Subcutaneous adipose tissue (tissue), 4 donors: ENCODE data around the gene EPHB3. TPM values are rescaled to one million over a fixed set of nuclear protein-coding genes. Genes with fewer than 3 reads are reported as not detected.

Experiments used
- total RNA-seq, 4 donors: library from RNA; depleted of rRNA; stranded (reverse); fragments of >200 nt; gene quantifications; one replicate each; pipeline ENCODE4 v1.1.0, GENCODE V29; 2016
- TF ChIP-seq, protein P1 (sequence below): fragments of 450-650 bp; IDR thresholded peaks from one replicate; pipeline ENCODE4 v1.5.1; 2016; ENCODE audit warnings: low read depth, mild to moderate bottlenecking, control low read depth, antibody characterized with exemption, moderate library complexity

EPHB3 gene
- total RNA-seq, 4 donors from 2014 or later, result 0.17 to 0.22 TPM; not detected in 2

DNA sequence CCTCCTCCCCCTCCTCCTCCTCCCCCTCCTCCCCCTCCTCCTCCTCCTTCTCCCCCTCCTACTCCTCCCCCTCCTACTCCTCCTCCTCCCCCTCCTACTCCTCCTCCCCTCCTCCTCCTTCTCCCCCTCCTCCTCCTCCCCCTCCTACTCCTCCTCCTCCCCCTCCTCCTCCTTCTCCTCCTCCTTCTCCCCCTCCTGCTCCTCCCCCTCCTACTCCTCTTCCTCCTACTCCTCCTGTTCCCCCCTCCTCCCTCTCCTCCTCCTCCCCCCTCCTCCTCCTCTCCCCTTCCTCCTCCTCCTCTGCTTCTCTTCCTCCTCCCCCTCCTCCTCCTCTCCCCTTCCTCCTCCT is 17.1 kb upstream of the EPHB3 start:
- TF ChIP-seq, protein P1, sequence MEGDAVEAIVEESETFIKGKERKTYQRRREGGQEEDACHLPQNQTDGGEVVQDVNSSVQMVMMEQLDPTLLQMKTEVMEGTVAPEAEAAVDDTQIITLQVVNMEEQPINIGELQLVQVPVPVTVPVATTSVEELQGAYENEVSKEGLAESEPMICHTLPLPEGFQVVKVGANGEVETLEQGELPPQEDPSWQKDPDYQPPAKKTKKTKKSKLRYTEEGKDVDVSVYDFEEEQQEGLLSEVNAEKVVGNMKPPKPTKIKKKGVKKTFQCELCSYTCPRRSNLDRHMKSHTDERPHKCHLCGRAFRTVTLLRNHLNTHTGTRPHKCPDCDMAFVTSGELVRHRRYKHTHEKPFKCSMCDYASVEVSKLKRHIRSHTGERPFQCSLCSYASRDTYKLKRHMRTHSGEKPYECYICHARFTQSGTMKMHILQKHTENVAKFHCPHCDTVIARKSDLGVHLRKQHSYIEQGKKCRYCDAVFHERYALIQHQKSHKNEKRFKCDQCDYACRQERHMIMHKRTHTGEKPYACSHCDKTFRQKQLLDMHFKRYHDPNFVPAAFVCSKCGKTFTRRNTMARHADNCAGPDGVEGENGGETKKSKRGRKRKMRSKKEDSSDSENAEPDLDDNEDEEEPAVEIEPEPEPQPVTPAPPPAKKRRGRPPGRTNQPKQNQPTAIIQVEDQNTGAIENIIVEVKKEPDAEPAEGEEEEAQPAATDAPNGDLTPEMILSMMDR, result no peak

DNA sequence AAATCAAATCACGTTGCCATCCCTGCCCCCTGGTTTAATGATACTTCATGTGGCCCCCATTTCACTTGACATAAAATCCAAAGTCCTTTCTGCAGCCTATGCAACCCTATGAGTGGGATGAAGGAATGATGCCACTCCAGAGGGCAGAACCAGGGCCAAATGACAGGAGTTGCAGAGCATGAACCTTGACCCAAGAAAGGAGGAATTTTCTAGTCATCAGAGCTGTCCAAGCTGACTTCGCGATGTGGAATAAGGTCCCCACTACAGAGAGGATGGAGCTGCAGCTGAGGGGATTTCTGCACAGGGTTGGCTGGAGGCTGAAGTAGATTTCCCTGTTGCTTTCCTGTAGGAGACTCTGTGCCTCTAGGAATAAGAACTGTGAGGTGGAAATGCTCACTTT is 15.8 kb upstream of the EPHB3 start:
- TF ChIP-seq, protein P1, result no peak

DNA sequence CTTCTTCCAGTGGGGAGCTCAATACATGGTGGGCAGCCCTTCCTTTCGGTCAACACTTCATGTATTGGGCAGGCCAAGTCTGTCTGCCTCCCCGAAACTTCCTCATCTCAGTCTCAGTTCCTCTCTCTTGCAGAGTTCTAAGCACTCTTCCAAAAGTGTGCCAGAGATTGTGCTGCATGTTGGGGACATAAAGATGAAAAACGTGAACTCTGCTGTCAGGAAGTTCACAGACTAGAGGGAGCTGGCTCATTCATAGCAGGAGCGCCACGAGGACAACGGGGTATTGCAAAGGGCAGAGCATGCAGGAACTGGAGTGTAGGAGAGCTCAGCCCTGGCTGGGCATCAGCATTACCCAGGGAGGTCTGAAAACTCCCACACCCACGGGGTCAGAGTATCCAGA is 15.3 kb upstream of the EPHB3 start:
- TF ChIP-seq, protein P1, result no peak

DNA sequence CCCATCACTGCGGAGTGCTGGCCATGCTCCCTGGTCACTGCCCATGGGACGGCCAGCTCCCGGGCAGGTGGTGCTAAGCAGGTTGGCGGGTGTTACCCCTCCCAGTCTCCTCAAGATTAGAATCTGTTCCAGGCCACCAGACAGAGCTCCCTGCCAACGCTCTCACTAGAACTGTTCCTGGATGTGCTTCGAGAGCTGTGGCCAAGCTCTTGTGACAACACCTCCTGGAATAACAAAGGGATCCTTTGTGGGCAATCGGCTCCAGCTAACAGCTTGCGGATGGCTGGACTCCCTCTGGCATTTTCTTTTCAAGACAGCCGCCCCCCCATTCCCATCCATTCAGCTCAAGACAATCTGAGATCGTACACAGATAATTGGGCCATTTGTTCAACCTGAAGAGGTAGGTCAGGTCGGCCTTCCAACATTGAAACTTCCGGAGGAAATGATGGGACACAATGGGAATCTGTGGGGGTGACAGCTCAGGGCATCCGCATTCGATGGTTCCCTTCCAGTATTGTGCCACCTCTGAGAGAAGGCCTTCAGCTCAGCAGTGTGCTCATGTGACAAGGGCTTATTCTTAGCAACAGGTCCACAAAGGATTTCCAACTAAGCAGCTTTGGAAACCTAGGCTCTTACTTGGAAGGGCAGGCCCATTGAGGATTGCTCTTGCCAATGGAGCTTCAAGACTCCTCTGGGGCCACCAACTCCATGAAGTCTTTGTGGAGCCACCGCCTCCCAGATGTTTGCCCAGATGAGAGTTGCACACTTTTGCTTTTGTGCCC is 11.6 kb upstream of the EPHB3 start:
- TF ChIP-seq, protein P1, result no peak

DNA sequence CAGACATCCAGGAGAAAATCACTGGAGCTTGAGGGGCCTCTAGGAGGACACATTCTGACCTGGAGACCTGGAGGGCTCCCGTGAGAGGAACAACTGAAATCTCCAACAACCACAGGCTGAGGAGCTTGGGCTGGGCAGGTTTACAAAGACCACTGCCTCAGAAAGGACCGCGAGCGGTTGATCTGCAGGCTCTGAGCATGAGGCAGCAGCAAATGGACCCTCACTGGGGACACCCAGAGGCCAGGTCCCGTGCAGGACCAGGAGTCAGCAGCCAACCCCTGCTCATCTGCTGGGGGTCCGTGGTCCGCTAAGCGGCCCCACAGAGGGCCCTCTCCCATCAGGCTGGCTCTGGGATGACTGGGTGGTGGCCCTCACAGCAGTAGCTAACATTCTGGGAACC is 10.5 kb upstream of the EPHB3 start:
- TF ChIP-seq, protein P1, result no peak

DNA sequence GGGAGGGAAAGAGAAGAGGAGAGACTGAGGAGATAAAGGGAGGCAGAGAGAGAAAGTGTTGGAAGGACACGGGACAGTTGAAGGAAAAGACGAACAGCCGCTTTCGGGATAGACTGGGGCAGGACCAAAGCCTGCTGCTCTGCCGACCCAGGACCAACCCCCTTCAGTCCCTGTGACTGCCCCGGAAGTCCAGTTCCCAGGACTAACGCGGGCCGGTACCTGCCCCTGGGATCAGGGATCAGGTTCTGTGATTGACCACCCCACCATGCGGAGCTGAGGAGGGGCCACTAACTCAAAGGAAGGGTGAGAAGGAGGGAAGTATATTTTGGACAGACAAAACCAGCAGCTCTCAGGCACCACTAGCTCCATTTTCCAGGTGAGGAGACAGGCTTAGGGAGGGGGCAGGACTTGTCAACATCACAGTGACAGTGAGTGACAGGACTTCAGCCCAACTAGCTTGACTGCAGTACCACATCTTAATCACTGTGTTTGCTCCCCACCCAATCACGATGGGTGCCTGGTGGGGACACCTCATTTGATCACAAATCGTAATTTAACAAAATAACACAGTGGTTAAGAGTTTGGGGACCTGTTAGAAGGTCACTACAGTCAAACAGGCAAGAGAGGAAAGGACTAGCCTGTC is 9.8 kb upstream of the EPHB3 start:
- TF ChIP-seq, protein P1, result no peak

DNA sequence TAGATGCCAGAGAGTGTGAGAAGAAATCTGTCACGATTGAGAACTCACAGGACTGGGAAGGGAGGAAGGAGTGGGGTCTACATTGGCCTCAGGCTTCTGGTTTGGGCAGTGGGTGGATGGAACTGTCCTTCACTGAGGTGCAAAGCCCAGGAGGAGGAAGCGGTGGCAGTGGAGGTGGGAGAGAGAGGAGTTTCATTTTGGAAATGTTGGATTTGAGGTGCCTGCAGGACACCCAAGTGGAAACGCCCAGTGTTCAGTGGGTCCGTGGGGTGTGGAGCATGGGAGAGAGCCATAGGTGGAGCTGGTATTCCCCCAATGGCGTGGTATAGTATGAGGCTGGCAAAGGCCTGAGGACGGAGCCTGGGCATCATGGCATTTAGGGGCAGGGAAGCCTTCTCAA is 9.3 kb upstream of the EPHB3 start:
- TF ChIP-seq, protein P1, result no peak
